Stimulated activated CD8-positive, alpha-beta memory T cell treated with anti-CD3 and anti-CD28 coated beads, Interleukin-15, amount 100 ng/mL, for 24 hours (primary cell): Measurements from ENCODE around the gene OSCP1.

Experiments
- DNase-seq: peaks from one replicate; pipeline ENCODE4 v3.0.0-alpha.2; 2020; ENCODE audit warnings: low read depth

The OSCP1 gene

DNA sequence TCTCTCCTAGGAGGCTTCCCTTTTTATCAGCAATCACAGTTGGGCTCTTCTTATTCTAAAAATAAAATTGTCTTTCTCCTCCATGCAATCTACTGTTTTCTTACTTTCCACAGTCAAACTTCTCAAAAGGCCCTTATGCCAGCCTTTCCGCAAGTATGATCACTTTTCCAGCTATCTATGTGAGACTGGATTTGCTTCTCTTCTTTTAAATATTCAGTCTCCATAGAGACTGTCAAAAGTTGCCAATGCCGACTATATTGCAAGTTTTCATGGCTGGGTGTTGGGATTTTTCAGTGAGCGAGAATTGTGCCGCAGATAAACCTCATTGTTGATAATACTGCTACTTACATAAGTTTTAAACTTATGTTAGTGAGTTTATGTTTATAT is 47.8 kb downstream of the OSCP1 start:
- DNase-seq = no peak

GRCh38 chr1:36401602-36402503 is 48.4 kb downstream of the OSCP1 start:
- no peak for DNase-seq

GRCh38 chr1:36400825-36401601 is 49.2 kb downstream of the OSCP1 start:
- DNase-seq = no peak

GRCh38 chr1:36400514-36400824 is 49.8 kb downstream of the OSCP1 start:
- DNase-seq = no peak

- no peak for DNase-seq
Measured at GRCh38 chr1:36398370-36398977, 51.8 kb downstream of the OSCP1 start.

- DNase-seq = peak; percentile 70
Measured at GRCh38 chr1:36397378-36398230, 52.6 kb downstream of the OSCP1 start, which contains the start of gene LSM10. Gene LSM10, minus strand, starts transcription at chr1:36397908. Its CDS starts 3,779 bp downstream, at chr1:36394129.

DNA sequence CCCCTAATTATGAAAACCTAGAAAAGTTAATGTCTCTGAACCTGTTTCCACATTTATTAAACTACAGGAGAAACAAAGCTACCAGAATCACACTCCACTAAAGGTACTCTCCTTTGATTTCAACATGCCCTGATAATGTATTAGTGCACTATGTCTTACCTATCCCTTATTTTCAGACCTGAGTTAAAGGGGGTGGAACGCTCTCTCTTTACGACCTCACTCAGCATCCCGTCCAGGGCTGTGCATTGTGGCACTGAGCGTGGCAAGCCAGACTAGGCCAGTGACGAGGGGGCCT is 53.2 kb downstream of the OSCP1 start:
- DNase-seq = no peak

DNA sequence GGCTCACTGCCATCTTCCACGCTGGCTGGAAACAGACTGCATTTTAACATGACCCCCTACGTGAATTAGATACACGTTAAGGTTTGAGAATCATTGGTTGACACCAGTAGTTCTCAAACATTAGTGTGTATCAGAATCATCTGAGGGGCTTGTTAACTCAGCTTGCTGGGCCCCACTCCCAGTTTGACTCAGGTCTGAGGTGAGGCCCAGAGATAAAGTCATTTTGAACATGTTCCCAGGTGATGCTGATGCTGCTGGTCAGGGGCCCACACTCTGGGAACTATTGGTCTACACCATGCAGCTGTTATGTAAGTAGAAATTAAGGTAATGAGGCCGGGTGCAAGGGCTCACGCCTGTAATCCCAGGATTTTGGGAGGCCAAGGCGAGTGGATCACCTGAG is 53.9 kb downstream of the OSCP1 start:
- no peak for DNase-seq

- DNase-seq = no peak
Measured at GRCh38 chr1:36393686-36394085, 56.6 kb downstream of the OSCP1 start.

DNA sequence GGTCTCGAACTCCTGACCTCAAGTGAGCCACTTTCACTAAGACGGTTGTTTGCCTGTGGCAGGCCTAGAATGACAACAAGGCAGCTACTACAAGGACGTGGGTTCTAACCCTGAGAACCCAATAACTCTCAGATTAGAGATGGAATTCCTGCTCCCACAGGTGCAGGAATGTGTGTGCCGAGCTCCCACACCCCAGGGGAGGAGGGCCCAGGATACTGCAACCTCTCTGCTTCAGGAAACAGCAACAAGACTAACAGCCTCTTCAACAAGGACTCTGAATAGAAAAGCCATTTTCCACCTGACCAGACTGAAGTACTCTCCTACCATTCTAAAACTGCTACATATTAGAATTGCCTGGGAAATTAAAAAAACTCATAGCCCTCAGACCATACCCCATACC is 57.4 kb downstream of the OSCP1 start:
- no peak for DNase-seq

- no peak for DNase-seq
Measured at GRCh38 chr1:36391271-36391670, 59.0 kb downstream of the OSCP1 start.

DNA sequence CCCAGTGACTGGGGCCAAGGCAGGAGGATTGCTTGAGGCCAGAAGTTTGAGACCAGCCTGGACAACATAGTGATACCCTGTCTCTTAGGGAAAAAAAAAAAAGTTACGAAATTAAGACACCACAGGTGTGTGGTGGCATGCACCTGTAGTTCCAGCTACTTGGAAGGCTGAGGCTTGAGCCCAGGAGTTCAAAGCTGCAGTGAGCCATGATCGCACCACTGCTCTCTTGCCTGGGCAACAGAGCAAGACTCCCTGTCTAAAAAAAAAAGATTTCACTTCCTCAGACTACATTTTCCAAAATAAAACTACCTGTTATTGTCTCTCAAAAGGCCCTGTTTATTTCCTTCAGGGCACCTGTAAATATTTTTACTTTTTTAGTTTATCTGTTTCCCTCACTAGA is 59.8 kb downstream of the OSCP1 start:
- DNase-seq = no peak

GRCh38 chr1:36389999-36390398 is 60.3 kb downstream of the OSCP1 start:
- DNase-seq = no peak

- no peak for DNase-seq
Measured at GRCh38 chr1:36389261-36389660, 61.0 kb downstream of the OSCP1 start.

DNA sequence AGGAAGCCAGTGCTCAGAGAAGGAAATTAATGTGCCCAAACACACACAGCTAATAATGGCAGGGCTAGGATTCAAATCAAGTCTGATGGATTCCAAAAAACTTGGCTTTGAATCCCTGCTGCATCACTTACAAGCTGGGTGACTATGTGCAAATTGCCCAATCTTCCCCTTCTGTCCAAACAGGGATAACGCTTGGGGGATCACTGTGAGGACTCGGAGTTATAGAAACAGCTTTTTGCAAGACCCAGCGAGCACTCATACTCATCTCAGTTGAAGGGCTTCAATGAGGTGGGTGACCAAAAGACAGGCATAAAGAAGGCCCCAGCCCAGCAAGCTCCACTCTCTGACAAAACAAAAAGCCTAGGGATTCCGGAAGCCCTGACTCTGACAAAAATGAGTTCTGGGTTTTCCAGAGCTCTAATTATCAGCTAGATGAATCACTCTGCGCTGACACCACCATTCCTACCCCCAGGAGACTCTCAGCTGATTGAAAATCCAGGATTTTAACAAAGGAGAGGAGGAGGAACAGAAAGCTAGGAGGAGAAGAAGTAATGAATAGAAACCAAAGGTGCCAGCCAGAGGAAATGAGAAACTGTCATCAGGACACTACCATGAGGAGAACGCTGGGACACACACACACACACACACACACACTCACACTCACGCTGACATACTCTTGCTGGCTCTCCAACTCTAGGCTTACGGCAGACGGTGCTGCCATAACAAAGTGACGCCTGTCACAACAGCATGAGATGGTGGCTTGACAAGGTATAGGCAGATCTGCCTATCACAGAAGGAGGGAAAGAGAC is 62.9 kb downstream of the OSCP1 start:
- no peak for DNase-seq

DNA sequence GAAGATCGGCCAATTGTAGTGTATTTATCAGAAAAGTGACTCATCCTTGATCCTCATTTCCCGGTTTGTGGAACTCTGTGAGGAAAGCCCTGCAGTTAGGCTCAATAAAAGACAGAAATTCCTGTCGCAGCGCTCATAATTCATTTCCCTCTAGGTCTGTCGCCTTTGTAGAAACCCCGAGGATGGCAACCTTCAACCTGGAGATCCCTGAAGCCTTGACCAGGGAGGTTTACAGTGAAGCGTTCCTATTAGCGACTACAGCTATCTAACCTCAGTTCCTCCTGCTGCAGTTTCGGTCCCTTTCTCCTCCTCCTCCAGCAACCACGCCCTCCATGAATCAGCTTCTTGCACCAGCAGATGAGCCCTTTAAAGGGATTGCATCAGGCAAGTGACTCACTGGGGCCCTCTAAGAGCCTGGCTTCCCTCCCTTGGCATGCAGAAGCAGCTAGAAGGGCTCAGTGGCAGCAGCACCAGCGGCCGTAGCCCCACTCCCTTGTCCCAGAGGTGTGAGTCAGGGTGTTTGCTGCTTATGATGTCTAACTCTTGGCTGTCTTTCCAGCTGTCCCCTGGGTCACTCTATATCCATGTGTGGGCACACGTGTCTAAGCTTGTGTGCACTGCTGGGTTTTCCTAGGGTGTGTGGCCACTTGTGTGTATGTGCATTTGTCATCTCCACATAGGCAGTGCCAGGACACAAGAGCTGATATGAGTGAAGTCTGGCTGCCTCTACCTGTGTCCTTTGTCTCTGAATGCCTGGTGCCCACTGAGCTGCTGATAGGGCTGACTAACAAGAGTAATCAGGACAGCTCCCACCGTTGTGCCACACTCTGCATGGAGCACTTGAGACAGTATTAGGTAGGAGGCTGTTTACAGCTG is 63.7 kb downstream of the OSCP1 start:
- DNase-seq = peak; percentile 53

DNA sequence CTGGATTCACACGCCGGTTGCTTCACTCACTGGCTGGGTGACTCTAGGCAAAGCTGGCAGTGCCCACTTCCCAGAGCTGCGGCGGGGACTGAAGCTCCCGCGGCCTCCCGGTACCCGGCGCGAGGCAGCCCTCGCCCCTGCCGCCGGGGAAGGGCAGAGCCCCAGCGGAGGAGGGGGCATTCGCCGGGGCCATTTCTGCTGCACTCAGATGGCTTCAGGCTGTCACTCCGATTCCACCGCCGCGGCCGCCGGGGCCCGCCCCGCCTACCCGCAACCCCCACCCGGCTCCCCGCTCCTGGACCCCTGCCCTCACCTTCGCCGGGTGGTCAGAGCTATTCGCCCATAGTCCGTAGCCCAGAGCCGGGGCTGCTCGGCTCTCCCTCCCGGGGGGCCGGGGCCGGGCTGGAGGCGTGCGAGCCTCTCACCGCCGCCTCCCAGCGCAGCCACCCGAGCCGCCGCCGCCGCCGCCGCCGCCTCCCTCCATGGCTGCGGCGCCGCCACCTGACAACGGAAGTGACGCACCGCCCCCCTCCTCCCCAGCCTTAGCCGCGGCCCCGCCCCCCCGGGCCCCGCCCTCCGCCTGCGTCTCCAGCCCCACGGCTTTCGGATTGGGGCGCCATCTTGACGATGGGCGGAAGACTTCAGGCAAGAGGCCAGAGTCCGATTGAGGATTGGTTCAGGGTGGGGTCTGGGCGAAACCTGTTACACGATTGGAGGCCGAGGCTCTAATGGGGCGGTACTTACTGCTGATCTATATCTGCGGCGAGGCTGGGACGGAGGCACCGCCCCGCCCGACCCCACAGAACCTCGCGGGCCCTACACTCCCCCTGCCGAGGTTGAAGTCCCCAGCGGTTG is 64.6 kb downstream of the OSCP1 start, which contains the start of gene STK40:
TSS of gene STK40 (minus strand) at position 515 of the 855 bp plus-strand sequence. CDS start 24,592 bp downstream, outside the sequence.
- DNase-seq = peak; percentile 98

DNA sequence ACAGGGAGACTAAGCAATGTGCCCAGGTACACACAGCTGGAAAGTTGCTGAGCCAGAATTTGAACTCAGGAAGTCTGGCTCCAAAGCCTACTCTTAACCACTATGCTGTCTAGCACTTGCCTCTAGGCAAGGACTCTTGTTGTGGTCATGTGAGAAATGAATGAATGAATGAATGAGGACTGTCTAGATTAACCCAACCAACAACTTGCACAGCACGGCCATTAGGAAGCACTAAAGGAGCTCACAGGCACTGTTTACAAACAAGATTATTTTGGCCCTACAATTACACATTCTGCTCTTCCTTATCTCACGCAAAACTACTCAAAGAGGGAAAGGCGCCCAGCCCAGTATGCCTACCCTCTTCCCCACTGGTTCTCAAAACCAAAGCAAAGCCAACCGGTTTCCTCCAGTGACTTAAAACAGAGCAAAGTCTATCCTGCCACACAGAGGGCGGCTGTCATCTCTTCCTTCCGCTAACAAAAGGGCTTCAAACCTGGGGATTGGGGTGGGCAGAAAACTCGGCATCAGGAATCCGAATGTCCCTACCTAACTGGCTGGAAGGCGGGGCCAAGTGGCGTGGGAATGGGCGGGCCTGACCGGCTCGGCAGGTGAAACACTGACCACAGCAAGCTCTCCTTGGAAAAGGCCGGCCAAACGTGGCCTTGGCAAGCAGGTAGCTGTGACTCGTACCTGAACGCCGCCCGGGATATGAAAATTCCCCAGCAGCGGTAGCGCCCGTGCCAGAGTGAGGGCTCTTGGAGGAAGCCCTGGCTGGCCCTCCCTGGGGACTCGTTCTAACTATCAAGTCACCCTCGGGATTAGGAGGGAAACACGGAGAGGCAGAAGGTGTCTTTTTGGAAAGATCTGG is 65.5 kb downstream of the OSCP1 start:
- DNase-seq = no peak
